DOHH2 (cell line): Measurements from ENCODE around the gene ARMC10.

Source experiments
- H3F3A ChIP-seq: fragments of 200-600 bp; sonication (generic), shearing (Covaris generic); 2 replicates; pipeline ENCODE4 v1.6.0; 2016; ENCODE audit warnings: antibody characterized with exemption, mild to moderate bottlenecking; ENCODE audit not compliant: control insufficient read depth, insufficient read depth
- H3K27ac ChIP-seq: fragments of 200-600 bp; sonication (generic); 2 replicates; pipeline ENCODE4 v1.5.1; 2014; ENCODE audit warnings: low read depth, mild to moderate bottlenecking, low read length, moderate library complexity
- H3K27me3 ChIP-seq: fragments of 200-600 bp; sonication (generic); 2 replicates; pipeline ENCODE4 v1.6.1; 2014; ENCODE audit warnings: mild to moderate bottlenecking, low read length, mixed read lengths; ENCODE audit not compliant: control insufficient read depth
- H3K36me3 ChIP-seq: fragments of 200-600 bp; sonication (generic); 2 replicates; pipeline ENCODE4 v1.6.1; 2014; ENCODE audit warnings: mild to moderate bottlenecking, low read length, moderate library complexity, mixed read lengths; ENCODE audit not compliant: control insufficient read depth
- H3K4me1 ChIP-seq: fragments of 200-600 bp; sonication (generic); 2 replicates; pipeline ENCODE4 v1.6.1; 2014; ENCODE audit warnings: mild to moderate bottlenecking, low read length, mixed read lengths; ENCODE audit not compliant: control insufficient read depth
- H3K4me2 ChIP-seq: fragments of 200-600 bp; sonication (generic); 2 replicates; pipeline ENCODE4 v1.6.0; 2014; ENCODE audit warnings: mild to moderate bottlenecking, low read length, moderate library complexity
- H3K4me3 ChIP-seq: fragments of 200-600 bp; sonication (generic); 2 replicates; pipeline ENCODE4 v1.5.1; 2014; ENCODE audit warnings: mild to moderate bottlenecking, low read length, mixed read lengths
- H3K79me2 ChIP-seq: fragments of 200-600 bp; sonication (generic); 2 replicates; pipeline ENCODE4 v1.6.1; 2014; ENCODE audit warnings: mild to moderate bottlenecking, low read length, mixed read lengths; ENCODE audit not compliant: control insufficient read depth
- H3K9me2 ChIP-seq: fragments of 200-600 bp; sonication (generic); replicated peaks from 2 replicates; pipeline ENCODE4 v1.6.1; 2014; ENCODE audit warnings: mild to moderate bottlenecking, low read length, mixed read lengths; ENCODE audit not compliant: control insufficient read depth
- H3K9me3 ChIP-seq: fragments of 200-600 bp; sonication (generic); 2 replicates; pipeline ENCODE4 v1.6.1; 2014; ENCODE audit warnings: antibody characterized with exemption, low read length, mixed read lengths; ENCODE audit not compliant: control insufficient read depth, insufficient read depth
- H4K20me1 ChIP-seq: fragments of 200-600 bp; sonication (generic); 2 replicates; pipeline ENCODE4 v1.6.0; 2014; ENCODE audit warnings: low read depth, mild to moderate bottlenecking, antibody characterized with exemption, low read length, moderate library complexity; ENCODE audit not compliant: control insufficient read depth, insufficient read depth
- EZH2phosphoT487 ChIP-seq: fragments of 200-600 bp; sonication (generic); IDR thresholded peaks from 2 replicates; pipeline ENCODE4 v1.6.1; 2017; ENCODE audit warnings: borderline replicate concordance, mild to moderate bottlenecking, antibody characterized with exemption, low read length, moderate library complexity, mixed read lengths
- TF ChIP-seq, protein P1 (sequence below): fragments of 200-600 bp; sonication (generic); IDR thresholded peaks from one replicate; pipeline ENCODE4 v1.5.1; 2014; ENCODE audit warnings: antibody characterized with exemption, mild to moderate bottlenecking, low read depth, low read length; ENCODE audit not compliant: poor library complexity, severe bottlenecking

The ARMC10 gene

DNA sequence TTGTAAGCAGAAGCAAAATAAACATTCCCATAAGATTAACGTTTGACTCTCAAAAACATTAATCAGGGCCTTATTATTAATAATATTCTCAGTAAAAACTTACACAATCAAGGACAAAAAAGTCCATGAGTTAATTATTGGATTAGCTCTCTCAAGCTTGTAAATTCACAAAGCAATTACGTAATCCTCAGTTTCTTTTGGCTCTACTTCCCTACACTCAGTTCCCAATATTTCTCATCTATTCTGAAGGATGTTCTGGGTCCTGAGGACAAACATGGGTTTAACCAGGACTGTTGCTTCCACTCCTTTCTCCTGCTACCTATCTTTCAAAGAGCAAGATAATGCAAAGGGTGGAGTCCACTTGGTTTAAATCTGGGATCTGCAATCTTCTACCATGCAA, 15.5 kb upstream of the ARMC10 start:
- Histone ChIP-seq H3K9me3 (no peaks in the 10 kb centered on the region), H3F3A (peaks cover 6% of the 10 kb centered on the region; the same call in 1 of the 2 replicates), H3K36me3 (no peaks in the 10 kb centered on the region), H4K20me1 (no peaks in the 10 kb centered on the region), H3K27me3 (no peaks in the 10 kb centered on the region), H3K4me2 (no peak overlapping the region), H3K9me2 (no peaks in the 10 kb centered on the region), H3K79me2 (no peaks in the 10 kb centered on the region), H3K27ac (no peak overlapping the region), H3K4me1 (peaks cover 48% of the 10 kb centered on the region), H3K4me3 (no peak overlapping the region)
- TF ChIP-seq, protein P1, sequence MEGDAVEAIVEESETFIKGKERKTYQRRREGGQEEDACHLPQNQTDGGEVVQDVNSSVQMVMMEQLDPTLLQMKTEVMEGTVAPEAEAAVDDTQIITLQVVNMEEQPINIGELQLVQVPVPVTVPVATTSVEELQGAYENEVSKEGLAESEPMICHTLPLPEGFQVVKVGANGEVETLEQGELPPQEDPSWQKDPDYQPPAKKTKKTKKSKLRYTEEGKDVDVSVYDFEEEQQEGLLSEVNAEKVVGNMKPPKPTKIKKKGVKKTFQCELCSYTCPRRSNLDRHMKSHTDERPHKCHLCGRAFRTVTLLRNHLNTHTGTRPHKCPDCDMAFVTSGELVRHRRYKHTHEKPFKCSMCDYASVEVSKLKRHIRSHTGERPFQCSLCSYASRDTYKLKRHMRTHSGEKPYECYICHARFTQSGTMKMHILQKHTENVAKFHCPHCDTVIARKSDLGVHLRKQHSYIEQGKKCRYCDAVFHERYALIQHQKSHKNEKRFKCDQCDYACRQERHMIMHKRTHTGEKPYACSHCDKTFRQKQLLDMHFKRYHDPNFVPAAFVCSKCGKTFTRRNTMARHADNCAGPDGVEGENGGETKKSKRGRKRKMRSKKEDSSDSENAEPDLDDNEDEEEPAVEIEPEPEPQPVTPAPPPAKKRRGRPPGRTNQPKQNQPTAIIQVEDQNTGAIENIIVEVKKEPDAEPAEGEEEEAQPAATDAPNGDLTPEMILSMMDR, result no peak
- TF ChIP-seq EZH2phosphoT487, result no peak

DNA sequence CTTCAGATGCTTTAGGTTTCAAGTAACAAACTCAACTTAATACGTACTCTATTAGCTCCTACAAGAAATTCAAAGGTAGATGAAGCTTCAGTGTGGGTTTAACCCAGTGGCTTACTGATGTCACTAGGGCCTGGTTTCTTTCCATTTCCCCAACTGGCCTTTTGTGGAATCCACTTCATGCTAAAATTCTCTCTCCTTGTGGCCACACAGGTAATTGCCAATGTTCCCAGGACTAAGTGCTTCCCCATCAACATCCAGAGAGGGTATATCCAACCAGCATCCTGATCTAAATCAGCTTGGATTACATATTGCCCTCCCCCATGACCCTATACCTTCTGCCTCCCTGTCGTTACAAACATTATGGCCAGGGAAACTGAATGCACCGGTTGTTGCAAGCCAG, 11.0 kb upstream of the ARMC10 start:
- TF ChIP-seq, protein P1, result peak; percentile 4
- no peak for TF ChIP-seq EZH2phosphoT487
- Histone ChIP-seq H3F3A (peaks cover 6% of the 10 kb centered on the region; the same call in 1 of the 2 replicates), H3K4me3 (no peak overlapping the region), H4K20me1 (no peaks in the 10 kb centered on the region), H3K9me3 (no peaks in the 10 kb centered on the region), H3K4me1 (peaks cover 32% of the 10 kb centered on the region), H3K27me3 (no peaks in the 10 kb centered on the region), H3K79me2 (no peaks in the 10 kb centered on the region), H3K9me2 (no peaks in the 10 kb centered on the region), H3K4me2 (no peak overlapping the region), H3K27ac (no peak overlapping the region), H3K36me3 (no peaks in the 10 kb centered on the region)

DNA sequence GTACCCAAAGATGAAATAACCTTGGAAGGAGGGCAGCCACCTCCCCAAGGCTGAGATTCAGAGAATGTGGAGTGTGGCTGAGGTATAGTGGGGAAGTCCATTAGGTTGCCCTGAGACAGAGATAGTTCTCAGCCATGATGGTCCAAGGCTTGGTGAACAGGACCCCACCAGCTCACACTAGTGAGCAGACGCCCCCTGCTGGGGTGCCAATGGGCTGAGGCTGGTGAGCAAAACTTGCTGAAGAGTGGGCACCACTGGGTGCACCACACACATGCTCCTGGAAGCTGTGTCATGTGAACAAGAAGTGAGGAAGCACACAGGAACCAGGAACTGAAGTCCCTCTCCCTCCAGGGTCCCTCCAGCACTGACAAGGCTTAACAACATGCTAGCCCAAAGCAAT, 9.3 kb upstream of the ARMC10 start:
- no peak overlapping the region for H3K4me2 ChIP-seq
- no peaks in the 10 kb centered on the region for H3K36me3 ChIP-seq
- no peaks in the 10 kb centered on the region for H3K9me2 ChIP-seq
- peaks cover 25% of the 10 kb centered on the region for H3K4me1 ChIP-seq
- no peaks in the 10 kb centered on the region for H4K20me1 ChIP-seq
- H3K4me3 ChIP-seq, result no peak overlapping the region
- H3K9me3 ChIP-seq, result no peaks in the 10 kb centered on the region
- TF ChIP-seq EZH2phosphoT487, result no peak
- TF ChIP-seq, protein P1, result peak; percentile 99
- H3F3A ChIP-seq, result peaks cover 6% of the 10 kb centered on the region; the same call in 1 of the 2 replicates
- H3K79me2 ChIP-seq, result no peaks in the 10 kb centered on the region
- H3K27ac ChIP-seq, result no peak overlapping the region
- no peaks in the 10 kb centered on the region for H3K27me3 ChIP-seq
